NCI-H1105 treated with DMSO at 0.1 percent for 48 hours (cell line): ENCODE measurements around the gene PRR5L.
"Not testable (repeated sequence)": the region's sequence is repeated elsewhere in the genome, so short reads cannot be mapped to it uniquely, and the experiment has no call there.

ENCODE experiments used
- DNase-seq: peaks from one replicate; lab custom pipeline; 2025; lab: John Stamatoyannopoulos, UW

Gene PRR5L

DNA sequence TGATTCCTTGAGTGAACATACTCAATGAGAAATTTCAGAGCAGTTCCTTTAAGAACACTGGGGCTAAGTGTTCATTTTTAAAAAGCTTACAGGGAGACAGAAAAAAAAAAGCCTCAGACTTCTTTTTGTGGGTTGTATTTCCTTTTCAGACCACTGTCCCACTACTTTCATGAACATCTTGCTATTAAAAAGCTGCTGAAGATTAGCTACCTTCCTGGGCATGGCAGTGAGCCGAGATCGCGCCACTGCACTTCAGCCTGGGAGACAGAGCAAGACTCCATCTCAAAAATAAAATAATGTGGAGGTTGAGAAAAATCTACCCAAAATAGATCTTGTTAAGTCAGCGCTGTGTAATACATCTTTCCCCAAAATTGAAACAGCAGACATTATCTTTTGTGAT lies 203.2 kb downstream of the PRR5L start:
- DNase-seq, result no peak

DNA sequence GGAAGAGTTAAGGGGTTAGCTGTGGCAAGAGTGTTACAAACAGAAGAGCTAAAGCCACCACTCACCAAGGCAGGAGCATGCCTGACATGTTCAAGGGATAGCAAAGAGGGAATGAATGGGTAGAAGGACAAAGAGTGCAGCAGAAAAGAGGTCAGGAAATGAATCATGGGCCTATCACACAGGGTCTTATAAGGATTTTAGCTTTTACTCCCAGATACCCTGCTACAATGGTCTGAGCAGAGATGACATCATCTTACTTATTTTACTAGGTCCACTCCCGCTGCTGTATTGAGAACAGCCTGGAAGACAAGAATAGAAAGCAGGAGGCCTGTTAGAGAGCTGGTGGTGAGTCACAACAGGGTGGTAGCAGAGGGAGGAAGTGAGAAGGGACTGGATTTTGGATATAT lies 204.2 kb downstream of the PRR5L start:
- no peak for DNase-seq

DNA sequence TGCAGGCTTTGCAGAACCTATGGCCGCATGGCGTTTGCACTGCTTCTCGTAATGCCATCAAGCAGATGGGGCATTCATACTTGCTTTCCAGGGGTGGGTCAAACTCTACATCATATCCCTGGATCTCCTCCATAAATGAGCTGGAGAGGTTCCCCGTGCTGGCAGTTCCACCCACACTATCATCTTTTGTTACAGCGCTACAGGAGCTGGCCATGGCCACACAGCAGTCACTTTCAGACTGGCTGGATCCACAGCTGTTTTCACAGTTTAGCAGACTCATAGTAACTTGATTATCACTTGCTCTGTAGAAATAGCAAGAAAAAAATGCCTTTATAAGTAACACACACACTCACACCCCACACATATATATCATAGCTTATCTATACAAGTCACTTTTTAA lies 205.1 kb downstream of the PRR5L start:
- DNase-seq, result no peak

DNA sequence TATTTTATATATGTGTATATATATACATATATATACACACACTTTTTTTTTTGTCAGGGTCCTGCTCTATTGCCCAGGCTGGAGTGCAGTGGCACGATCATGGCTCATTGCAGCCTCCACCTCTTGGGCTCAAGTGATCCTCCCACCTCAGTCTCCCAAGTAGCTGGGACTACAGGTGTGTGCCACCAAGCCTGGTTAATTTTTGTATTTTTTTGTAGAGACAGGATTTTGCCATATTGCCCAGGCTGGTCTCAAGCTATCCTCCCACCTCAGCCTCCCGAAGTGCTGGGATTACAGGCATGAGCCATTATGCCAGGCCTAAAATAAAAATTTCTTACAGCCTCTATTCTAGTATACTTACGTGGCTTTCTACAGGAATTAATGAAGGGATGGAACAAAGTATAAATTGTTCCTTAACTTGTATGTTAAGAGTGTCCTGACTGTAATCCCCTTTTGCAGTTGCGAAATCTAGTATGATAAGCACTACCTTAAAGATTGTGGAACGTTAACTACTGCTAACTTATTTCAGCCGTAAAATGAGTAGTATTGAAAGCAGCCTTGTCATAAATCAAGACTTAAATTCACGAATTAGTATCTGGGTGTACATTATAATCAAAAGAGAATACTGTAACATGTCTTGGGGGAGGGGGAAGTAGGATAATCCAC lies 211.9 kb downstream of the PRR5L start:
- no peak for DNase-seq

DNA sequence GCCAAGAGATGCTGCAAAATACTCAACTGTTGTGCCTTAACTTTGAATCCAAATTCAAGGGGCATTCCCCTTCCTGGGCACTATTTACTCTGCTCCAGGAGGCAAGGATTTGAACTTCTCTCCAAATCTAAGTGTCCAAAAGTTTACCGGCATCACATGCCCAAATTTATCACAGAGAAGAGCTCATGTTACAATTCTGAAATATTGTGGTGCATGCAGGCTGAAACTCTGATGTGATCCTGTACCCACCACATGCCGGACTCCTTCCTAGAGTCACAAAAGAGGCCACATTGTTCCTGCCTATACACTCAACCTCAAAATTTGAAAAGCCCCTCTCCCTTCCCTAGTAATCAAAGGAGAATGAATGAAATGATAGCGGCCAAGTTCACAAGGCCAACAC lies 212.7 kb downstream of the PRR5L start:
- DNase-seq, result no peak

DNA sequence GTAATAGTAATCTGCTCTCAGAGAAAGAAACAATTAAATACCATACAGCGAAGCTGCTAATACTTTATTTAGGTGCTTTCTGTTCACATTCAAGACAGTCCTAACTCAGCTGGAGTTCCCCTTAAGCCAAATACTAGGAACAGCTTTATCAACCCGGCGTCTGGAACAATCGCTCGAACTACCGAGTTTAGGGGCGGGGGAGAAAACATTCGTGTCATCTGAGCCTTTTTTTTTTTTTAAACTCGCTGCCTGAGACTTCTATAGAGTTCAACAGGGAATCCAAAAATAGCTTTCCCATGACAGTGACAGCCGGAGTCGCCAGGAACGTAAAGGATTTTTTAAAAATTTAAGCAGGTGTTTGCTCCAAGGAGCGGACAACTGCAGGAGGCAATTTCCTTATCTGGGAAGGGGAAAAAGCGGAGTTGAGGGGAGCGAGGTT lies 213.1 kb downstream of the PRR5L start:
- DNase-seq, result peak; percentile 7

DNA sequence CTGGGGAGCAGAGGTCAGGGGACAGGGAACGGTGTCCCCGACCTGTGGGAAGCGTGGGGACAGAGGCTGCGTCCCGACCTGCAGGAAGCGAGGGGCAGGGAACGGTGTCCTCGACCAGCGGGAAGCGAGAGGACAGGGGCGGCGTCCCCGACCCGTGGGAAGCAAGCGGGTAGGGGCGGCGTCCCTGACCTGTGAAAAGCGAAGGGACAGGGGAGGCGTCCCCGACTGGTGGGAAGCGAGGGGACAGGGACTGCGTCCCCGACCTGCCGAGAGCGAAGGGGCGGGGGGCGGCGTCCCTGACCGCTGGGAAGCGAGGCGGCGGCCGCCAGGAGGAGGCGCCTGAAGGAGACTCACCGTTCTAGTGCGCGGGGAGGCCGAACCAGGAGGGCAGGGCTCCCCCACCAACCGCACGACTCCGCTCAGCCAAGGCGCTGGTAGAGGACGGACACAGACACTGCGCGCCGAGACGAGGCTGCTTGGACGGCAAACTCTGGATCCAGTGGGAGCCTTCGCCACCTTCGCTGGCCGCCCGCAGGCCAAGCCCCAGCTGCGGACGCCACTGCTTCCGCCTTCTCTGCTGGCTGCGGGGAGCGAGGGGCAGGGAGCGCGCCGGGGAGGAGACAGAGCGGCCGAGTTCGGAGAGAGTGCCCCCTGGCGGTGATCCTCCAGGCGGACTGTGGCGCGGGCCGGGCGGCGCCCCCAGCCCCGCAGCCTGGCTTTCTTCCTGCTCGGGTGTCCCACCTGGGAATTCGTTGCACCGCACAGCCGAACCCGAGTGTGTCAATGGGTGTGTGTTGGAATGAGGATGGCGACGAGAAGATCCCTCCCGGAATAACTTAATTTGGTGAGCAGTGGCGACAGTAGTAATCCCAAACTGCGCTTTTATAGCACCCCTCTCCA lies 213.9 kb downstream of the PRR5L start, which contains the start of gene TRAF6:
TRAF6 (minus strand) TSS at position 579 of the 900 bp plus-strand sequence. CDS start 8,757 bp downstream, outside the sequence.
- DNase-seq, result peak; percentile 76

DNA sequence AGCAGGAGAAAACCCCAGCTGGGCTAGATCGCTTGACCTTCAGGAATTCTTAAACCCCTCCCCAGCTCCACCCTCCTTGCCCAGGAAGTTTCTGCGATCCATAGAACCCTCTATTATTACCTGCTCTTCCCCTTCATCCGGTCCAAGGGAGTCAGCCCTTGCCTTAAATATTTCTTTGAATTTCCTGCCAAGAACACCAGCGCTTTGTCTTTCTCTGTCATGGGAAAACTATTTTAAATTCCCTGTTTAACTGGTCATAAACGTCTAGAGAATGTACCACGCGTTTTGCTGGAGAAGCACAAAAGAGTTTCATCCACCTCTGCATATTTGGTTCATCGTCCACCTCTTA lies 214.5 kb downstream of the PRR5L start:
- DNase-seq, result no peak

DNA sequence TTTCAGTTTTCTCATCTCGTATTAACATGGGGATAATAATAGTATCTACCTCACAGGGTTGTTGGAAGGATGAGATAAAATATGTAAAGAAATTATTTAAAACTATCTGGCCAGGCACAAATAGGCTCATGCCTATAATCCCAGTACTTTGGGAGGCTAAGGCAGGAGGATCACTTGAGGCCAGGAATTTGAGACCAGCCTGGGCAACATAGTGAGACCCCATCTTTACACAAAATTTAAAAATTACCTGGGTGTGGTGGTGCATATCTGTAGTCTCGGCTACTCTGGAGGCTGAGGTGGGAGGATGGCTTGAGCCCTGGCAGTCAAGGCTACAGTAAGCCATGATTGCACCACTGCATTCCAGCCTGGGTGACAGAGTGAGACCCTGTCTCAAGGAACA lies 215.0 kb downstream of the PRR5L start:
- not testable (repeated sequence) for DNase-seq

DNA sequence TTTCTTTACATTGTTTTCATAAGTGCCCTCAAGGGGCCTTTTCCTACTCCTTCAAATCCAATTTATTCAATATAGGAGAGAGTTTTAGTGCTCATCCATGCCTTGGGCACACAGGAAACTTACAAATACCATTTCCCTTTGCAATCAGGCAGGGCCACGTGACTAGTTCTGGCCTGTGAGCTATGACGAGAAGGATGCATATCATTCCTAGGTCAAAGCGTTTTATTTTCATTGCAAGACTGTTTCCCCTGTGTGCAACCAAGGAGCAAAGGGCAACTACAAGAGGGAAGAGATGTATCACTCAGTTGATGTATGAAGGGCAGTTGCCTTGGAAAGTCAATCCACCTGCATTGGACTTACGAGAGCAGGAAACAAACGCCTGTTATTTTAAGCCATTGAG lies 215.9 kb downstream of the PRR5L start:
- no peak for DNase-seq

DNA sequence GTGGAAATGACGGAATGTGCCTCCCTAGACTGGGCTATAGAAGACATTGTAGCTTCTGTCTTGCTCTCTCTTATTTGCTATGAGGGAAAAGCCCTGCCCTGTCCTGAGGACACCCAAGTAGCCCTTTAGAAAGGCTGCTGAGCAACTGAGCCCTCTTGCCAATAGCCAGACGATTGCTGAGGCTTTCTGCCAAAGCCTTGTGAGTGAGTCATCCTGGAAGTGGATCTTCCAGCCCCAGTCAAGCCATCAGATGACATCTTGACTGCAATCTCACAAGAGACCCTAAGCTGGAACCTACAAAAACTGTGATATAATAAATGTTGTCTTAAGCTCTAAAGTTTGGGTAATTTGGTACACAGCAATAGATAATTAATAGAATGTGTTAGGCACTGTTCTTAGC lies 217.9 kb downstream of the PRR5L start:
- DNase-seq, result no peak
